A549 (cell line): ENCODE results near the gene C19orf81. TPM values are rescaled to one million over a fixed set of nuclear protein-coding genes. Genes with fewer than 3 reads are reported as not detected.

Experiments
- ATAC-seq, 2 experiments: fragments of 200-7000 bp in 1 of 2; fragments of >200 bp in 1 of 2; cut with Nextera tagmentation in 1 of 2; cut with Tn5 transposase in 1 of 2; 3 replicates each; pipeline versions ENCODE4 v1.8.0 to v1.9.1; 2018 to 2020; ENCODE audit warnings: mild to moderate bottlenecking in 1 of 2, moderate library complexity in 1 of 2
- CTCF ChIA-PET: fragments of 300-600 bp; sonication (Branson Sonifier 250); formaldehyde crosslinking; extraction: SDS; loops from one replicate; lab custom pipeline; 2021; ENCODE audit warnings: antibody characterized with exemption, inconsistent platforms; lab: Yijun Ruan, JAX
- POLR2A ChIA-PET: fragments of 350-600 bp; formaldehyde crosslinking; extraction: SDS; loops from one replicate; lab custom pipeline; 2021; ENCODE audit warnings: antibody characterized with exemption, inconsistent platforms; lab: Yijun Ruan, JAX
- DNase-seq, 2 experiments: peaks; one replicate each; pipeline versions ENCODE4 v3.0.0 to v3.0.0-alpha.2; 2011 to 2016; ENCODE audit warnings: low read depth in 1 of 2, low spot score in 1 of 2
- FAIRE-seq: peaks from 2 replicates; lab custom pipeline; 2011; peaks lifted over from hg19 to GRCh38; lab: Jason Lieb, UNC
- H3K27ac ChIP-seq, 2 experiments: fragments of >200 bp; sonication (Bioruptor Twin); formaldehyde crosslinking; 3 replicates each; pipeline ENCODE4 v1.5.1; 2016 to 2017
- H3K4me1 ChIP-seq: fragments of >200 bp; sonication (Bioruptor Twin); formaldehyde crosslinking; 3 replicates; pipeline ENCODE4 v1.6.1; 2016
- H3K4me2 ChIP-seq: fragments of >200 bp; sonication (Bioruptor Twin); formaldehyde crosslinking; 3 replicates; pipeline ENCODE4 v1.6.1; 2016
- H3K4me3 ChIP-seq: fragments of >200 bp; sonication (Bioruptor Twin); formaldehyde crosslinking; 3 replicates; pipeline ENCODE4 v1.5.1; 2016
- H3K9me3 ChIP-seq: fragments of >200 bp; sonication (Bioruptor Twin); formaldehyde crosslinking; 3 replicates; pipeline ENCODE4 v1.6.1; 2016
- CBX8 ChIP-seq: fragments of 200-600 bp; sonication (generic); IDR thresholded peaks from 2 replicates; pipeline ENCODE4 v1.6.1; 2016
- CEBPB ChIP-seq, 2 experiments: fragments of >200 bp in 1 of 2; sonication (Bioruptor Twin) in 1 of 2; formaldehyde crosslinking in 1 of 2; IDR thresholded peaks; 2 replicates each; pipeline ENCODE4 v1.6.1; 2012 to 2016
- ESRRA ChIP-seq: fragments of 150-350 bp; IDR thresholded peaks from 2 replicates; pipeline ENCODE4 v1.6.1; 2014; ENCODE audit warnings: mild to moderate bottlenecking, low read length, borderline replicate concordance
- FOSB ChIP-seq: fragments of 250-450 bp; sonication (Bioruptor Pico); IDR thresholded peaks from 2 replicates; pipeline ENCODE4 v1.5.0; 2020; ENCODE audit warnings: mild to moderate bottlenecking, moderate library complexity
- FOSL2 ChIP-seq, 2 experiments: fragments of 450-650 bp in 1 of 2; fragments of >200 bp in 1 of 2; sonication (Bioruptor Twin) in 1 of 2; formaldehyde crosslinking; IDR thresholded peaks; 2 replicates each; pipeline versions ENCODE4 v1.5.0 to v1.6.1; 2016 to 2020; ENCODE audit warnings: mild to moderate bottlenecking in 1 of 2, moderate library complexity in 1 of 2
- HEYL ChIP-seq: fragments of 250-450 bp; sonication (Bioruptor Pico); IDR thresholded peaks from 2 replicates; pipeline ENCODE4 v1.8.0; 2021; ENCODE audit warnings: mild to moderate bottlenecking, moderate library complexity
- MAZ ChIP-seq: fragments of 150-350 bp; IDR thresholded peaks from 2 replicates; pipeline ENCODE4 v1.6.1; 2014; ENCODE audit warnings: antibody characterized with exemption, low read depth, low read length, borderline replicate concordance
- MYC ChIP-seq: IDR thresholded peaks from 2 replicates; pipeline ENCODE4 v1.6.1; 2012; ENCODE audit warnings: mild to moderate bottlenecking, inconsistent platforms, low read length, improper control_type of control experiment, borderline replicate concordance
- NFE2L2 ChIP-seq: fragments of 150-350 bp; conservative IDR thresholded peaks from 2 replicates; pipeline ENCODE4 v1.6.1; 2014; ENCODE audit warnings: low read length
- NPAS2 ChIP-seq: fragments of 250-450 bp; sonication (Bioruptor Pico); IDR thresholded peaks from 2 replicates; pipeline ENCODE4 v1.8.0; 2022; ENCODE audit warnings: mild to moderate bottlenecking, moderate library complexity, borderline replicate concordance
- PBX3 ChIP-seq: IDR thresholded peaks from 2 replicates; pipeline ENCODE4 v1.6.1; 2012
- RFX5 ChIP-seq: fragments of 450-650 bp; IDR thresholded peaks from 2 replicates; pipeline ENCODE4 v1.7.1; 2014; ENCODE audit warnings: antibody characterized with exemption, mild to moderate bottlenecking, moderate library complexity
- SREBF2 ChIP-seq: fragments of 450-650 bp; IDR thresholded peaks from 2 replicates; pipeline ENCODE4 v1.6.1; 2014; ENCODE audit warnings: mild to moderate bottlenecking, moderate library complexity
- TP53 ChIP-seq: fragments of 250-450 bp; sonication (Bioruptor Pico); IDR thresholded peaks from 2 replicates; pipeline ENCODE4 v1.5.0; 2021; ENCODE audit warnings: mild to moderate bottlenecking, moderate library complexity
- ZC3H11A ChIP-seq: fragments of 450-650 bp; IDR thresholded peaks from 2 replicates; pipeline ENCODE4 v1.6.1; 2014; ENCODE audit warnings: antibody characterized with exemption, mild to moderate bottlenecking
- ZFP36 ChIP-seq: fragments of 450-650 bp; IDR thresholded peaks from 2 replicates; pipeline ENCODE4 v1.6.1; 2014; ENCODE audit warnings: borderline replicate concordance; ENCODE audit not compliant: partially characterized antibody
- WGBS: methylation state at CpG from one replicate; pipeline ENCODE4 v1.1.6; 2017; ENCODE audit errors: missing lambda C conversion rate; 5-methylcytosine and 5-hydroxymethylcytosine counted together
- polyA plus RNA-seq, 4 experiments: library from polyadenylated mRNA; depleted of rRNA in 3 of 4; stranded (reverse); fragments of >200 nt; fragmentation: RNase III in 1 of 4; extraction: RNeasy Plus Mini Kit Qiagen cat#74134 plus additional on column Dnase treatment in 1 of 4; gene quantifications; 2 replicates in 3 of 4; 3 replicates in 1 of 4; pipeline ENCODE4 v1.2.3, GENCODE V29; 2011 to 2017
- TF ChIP-seq, protein P1 (sequence below): fragments of >200 bp; sonication (Bioruptor Twin); formaldehyde crosslinking; IDR thresholded peaks from 3 replicates; pipeline ENCODE4 v1.5.1; 2016
- TF ChIP-seq, protein P2 (sequence below): fragments of >200 bp; sonication (Bioruptor Twin); formaldehyde crosslinking; IDR thresholded peaks from 3 replicates; pipeline ENCODE4 v1.6.1; 2016
- TF ChIP-seq, protein P3 (sequence below): fragments of 150-350 bp; IDR thresholded peaks from 2 replicates; pipeline ENCODE4 v1.6.1; 2014; ENCODE audit warnings: low read depth, mild to moderate bottlenecking, low read length

C19orf81 gene
- polyA plus RNA-seq, 2 of the 4 experiments (the other 2 are of a cell fraction): 2.1 to 9.5 TPM

- ATAC-seq (no peak), DNase-seq (no peak), FAIRE-seq (no peak)
- H3K4me2 ChIP-seq: no peak overlapping the region
- POLR2A ChIA-PET: no interaction called here
- no peaks in the 10 kb centered on the region for H3K4me1 ChIP-seq
- 83% methylated on average over 7 of the region's 7 CpGs for WGBS
- TF ChIP-seq ZFP36: no peak
- H3K4me3 ChIP-seq: no peak overlapping the region
- H3K9me3 ChIP-seq: peaks cover 13% of the 10 kb centered on the region
- no peak overlapping the region for H3K27ac ChIP-seq
- CTCF ChIA-PET: interaction anchor here (0.7 to 2.1 kb wide), 6 partner anchors 20 to 155 kb away, joined by 3 to 9 read pairs (median 4); no protein-coding TSS in a partner anchor
Measured at GRCh38 chr19:50628551-50628950, 20.7 kb upstream of the C19orf81 start.

GRCh38 chr19:50629194-50629593 lies 20.1 kb upstream of the C19orf81 start:
- ATAC-seq (no peak), FAIRE-seq (no peak), DNase-seq (no peak)
- H3K4me3 ChIP-seq: no peak overlapping the region
- no peak overlapping the region for H3K27ac ChIP-seq
- ChIA-PET POLR2A (no interaction called here), CTCF (interaction anchor here (0.7 to 1.3 kb wide), 3 partner anchors 40 to 75 kb away, joined by 3 to 7 read pairs (median 4); no protein-coding TSS in a partner anchor)
- 36% methylated on average over 20 of the region's 20 CpGs for WGBS
- TF ChIP-seq, protein P1, sequence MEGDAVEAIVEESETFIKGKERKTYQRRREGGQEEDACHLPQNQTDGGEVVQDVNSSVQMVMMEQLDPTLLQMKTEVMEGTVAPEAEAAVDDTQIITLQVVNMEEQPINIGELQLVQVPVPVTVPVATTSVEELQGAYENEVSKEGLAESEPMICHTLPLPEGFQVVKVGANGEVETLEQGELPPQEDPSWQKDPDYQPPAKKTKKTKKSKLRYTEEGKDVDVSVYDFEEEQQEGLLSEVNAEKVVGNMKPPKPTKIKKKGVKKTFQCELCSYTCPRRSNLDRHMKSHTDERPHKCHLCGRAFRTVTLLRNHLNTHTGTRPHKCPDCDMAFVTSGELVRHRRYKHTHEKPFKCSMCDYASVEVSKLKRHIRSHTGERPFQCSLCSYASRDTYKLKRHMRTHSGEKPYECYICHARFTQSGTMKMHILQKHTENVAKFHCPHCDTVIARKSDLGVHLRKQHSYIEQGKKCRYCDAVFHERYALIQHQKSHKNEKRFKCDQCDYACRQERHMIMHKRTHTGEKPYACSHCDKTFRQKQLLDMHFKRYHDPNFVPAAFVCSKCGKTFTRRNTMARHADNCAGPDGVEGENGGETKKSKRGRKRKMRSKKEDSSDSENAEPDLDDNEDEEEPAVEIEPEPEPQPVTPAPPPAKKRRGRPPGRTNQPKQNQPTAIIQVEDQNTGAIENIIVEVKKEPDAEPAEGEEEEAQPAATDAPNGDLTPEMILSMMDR: no peak
- TF ChIP-seq PBX3 (no peak), MAZ (no peak), MYC (no peak), CBX8 (no peak), HEYL (CRISPR knock-in tag) (no peak), FOSB (CRISPR knock-in tag) (no peak), NFE2L2 (no peak), SREBF2 (no peak), ZC3H11A (no peak), FOSL2 (IDR thresholded peaks at IDR 0.05) (no peak), FOSL2 (CRISPR knock-in tag; IDR thresholded peaks at IDR 0.05) (no peak), ESRRA (no peak), TP53 (CRISPR knock-in tag) (no peak)
- TF ChIP-seq, protein P2, sequence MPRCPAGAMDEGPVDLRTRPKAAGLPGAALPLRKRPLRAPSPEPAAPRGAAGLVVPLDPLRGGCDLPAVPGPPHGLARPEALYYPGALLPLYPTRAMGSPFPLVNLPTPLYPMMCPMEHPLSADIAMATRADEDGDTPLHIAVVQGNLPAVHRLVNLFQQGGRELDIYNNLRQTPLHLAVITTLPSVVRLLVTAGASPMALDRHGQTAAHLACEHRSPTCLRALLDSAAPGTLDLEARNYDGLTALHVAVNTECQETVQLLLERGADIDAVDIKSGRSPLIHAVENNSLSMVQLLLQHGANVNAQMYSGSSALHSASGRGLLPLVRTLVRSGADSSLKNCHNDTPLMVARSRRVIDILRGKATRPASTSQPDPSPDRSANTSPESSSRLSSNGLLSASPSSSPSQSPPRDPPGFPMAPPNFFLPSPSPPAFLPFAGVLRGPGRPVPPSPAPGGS: no peak
- TF ChIP-seq, protein P3, sequence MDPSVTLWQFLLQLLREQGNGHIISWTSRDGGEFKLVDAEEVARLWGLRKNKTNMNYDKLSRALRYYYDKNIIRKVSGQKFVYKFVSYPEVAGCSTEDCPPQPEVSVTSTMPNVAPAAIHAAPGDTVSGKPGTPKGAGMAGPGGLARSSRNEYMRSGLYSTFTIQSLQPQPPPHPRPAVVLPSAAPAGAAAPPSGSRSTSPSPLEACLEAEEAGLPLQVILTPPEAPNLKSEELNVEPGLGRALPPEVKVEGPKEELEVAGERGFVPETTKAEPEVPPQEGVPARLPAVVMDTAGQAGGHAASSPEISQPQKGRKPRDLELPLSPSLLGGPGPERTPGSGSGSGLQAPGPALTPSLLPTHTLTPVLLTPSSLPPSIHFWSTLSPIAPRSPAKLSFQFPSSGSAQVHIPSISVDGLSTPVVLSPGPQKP: no peak
- H3K4me1 ChIP-seq: no peaks in the 10 kb centered on the region
- H3K9me3 ChIP-seq: peaks cover 19% of the 10 kb centered on the region
- H3K4me2 ChIP-seq: no peak overlapping the region

- no peaks in the 10 kb centered on the region for H3K4me1 ChIP-seq
- POLR2A ChIA-PET: no interaction called here
- DNase-seq: no peak
- no peak overlapping the region for H3K4me2 ChIP-seq
- peaks cover 25% of the 10 kb centered on the region for H3K9me3 ChIP-seq
- 47% methylated on average over 7 of the region's 14 CpGs for WGBS
- no peak overlapping the region for H3K27ac ChIP-seq
- H3K4me3 ChIP-seq: no peak overlapping the region
- CTCF ChIA-PET: interaction anchor here (1.1 to 1.3 kb wide), 2 partner anchors 40 to 95 kb away, joined by 3 to 7 read pairs; no protein-coding TSS in a partner anchor
- TF ChIP-seq RFX5 (no peak), NPAS2 (no peak), CEBPB (IDR thresholded peaks at IDR 0.05) (no peak)
- TF ChIP-seq, all 56 proteins: peak for 0
- FAIRE-seq (no peak), ATAC-seq (peak in 1 of 2 experiments; percentile 32; a peak in 2 of 6 replicates)
Measured at GRCh38 chr19:50629801-50630200, 19.4 kb upstream of the C19orf81 start.
